Inferior parietal cortex (tissue), 1 donor: ENCODE data around the gene GPR183.

Experiments used
- DNase-seq: peaks from one replicate; pipeline ENCODE4 v3.0.0-alpha.2; 2016; ENCODE audit errors: extremely low spot score

Gene GPR183

GRCh38 chr13:99295488-99296252 lies 11.5 kb downstream of the GPR183 start:
- no peak for DNase-seq

- no peak for DNase-seq
Observed at GRCh38 chr13:99294958-99295357, 12.2 kb downstream of the GPR183 start.

- no peak for DNase-seq
Observed at GRCh38 chr13:99294198-99294597, 13.0 kb downstream of the GPR183 start.

- no peak for DNase-seq
Observed at GRCh38 chr13:99293178-99293577, 14.0 kb downstream of the GPR183 start.

- DNase-seq, result no peak
Observed at GRCh38 chr13:99290894-99291293, 16.3 kb downstream of the GPR183 start.

GRCh38 chr13:99289674-99290337 lies 17.4 kb downstream of the GPR183 start:
- no peak for DNase-seq

GRCh38 chr13:99289271-99289670 lies 17.9 kb downstream of the GPR183 start:
- no peak for DNase-seq

- no peak for DNase-seq
Observed at GRCh38 chr13:99288089-99288488, 19.1 kb downstream of the GPR183 start.

- DNase-seq, result no peak
Observed at GRCh38 chr13:99287551-99287950, 19.6 kb downstream of the GPR183 start.

GRCh38 chr13:99285432-99286182 lies 21.6 kb downstream of the GPR183 start:
- DNase-seq, result no peak

GRCh38 chr13:99282264-99283231 lies 24.7 kb downstream of the GPR183 start:
- DNase-seq, result no peak

- DNase-seq, result no peak
Observed at GRCh38 chr13:99281811-99282263, 25.4 kb downstream of the GPR183 start.

GRCh38 chr13:99280166-99280565 lies 27.0 kb downstream of the GPR183 start:
- DNase-seq, result no peak

GRCh38 chr13:99279637-99280036 lies 27.6 kb downstream of the GPR183 start:
- no peak for DNase-seq

GRCh38 chr13:99278843-99279242 lies 28.4 kb downstream of the GPR183 start:
- no peak for DNase-seq

- DNase-seq, result no peak
Observed at GRCh38 chr13:99278200-99278599, 29.0 kb downstream of the GPR183 start.

GRCh38 chr13:99277629-99278028 lies 29.6 kb downstream of the GPR183 start:
- DNase-seq, result no peak

GRCh38 chr13:99276706-99277105 lies 30.5 kb downstream of the GPR183 start:
- no peak for DNase-seq

GRCh38 chr13:99275093-99275469 lies 32.1 kb downstream of the GPR183 start:
- no peak for DNase-seq

- no peak for DNase-seq
Observed at GRCh38 chr13:99273128-99273527, 34.1 kb downstream of the GPR183 start.

- no peak for DNase-seq
Observed at GRCh38 chr13:99272481-99272880, 34.7 kb downstream of the GPR183 start.
